ENCODE results near the gene DMD. TPM values are rescaled to one million over a fixed set of nuclear protein-coding genes. Genes with fewer than 3 reads are reported as not detected.

DMD gene
- total RNA-seq, 1 donor from 2014 or later, result 5.0 TPM

- H3K36me3 Mint-ChIP-seq (ENCODE audit: low read depth), result no peaks in the 10 kb centered on the region
- peak overlapping the region; percentile 66 for H3K4me3 Mint-ChIP-seq
- H3K27me3 Mint-ChIP-seq, result peaks cover 37% of the 10 kb centered on the region
- H3K4me1 Mint-ChIP-seq, result no peaks in the 10 kb centered on the region
- H3K27ac Mint-ChIP-seq, result no peak overlapping the region
- DNase-seq, result peak; percentile 67
- H3K9me3 Mint-ChIP-seq, result no peaks in the 10 kb centered on the region
- intact Hi-C loops (cut with micrococcal nuclease), result no loop called here
These were observed 1944.9 kb downstream of the DMD start for GRCh38 chrX:31266203-31267076.

DNA sequence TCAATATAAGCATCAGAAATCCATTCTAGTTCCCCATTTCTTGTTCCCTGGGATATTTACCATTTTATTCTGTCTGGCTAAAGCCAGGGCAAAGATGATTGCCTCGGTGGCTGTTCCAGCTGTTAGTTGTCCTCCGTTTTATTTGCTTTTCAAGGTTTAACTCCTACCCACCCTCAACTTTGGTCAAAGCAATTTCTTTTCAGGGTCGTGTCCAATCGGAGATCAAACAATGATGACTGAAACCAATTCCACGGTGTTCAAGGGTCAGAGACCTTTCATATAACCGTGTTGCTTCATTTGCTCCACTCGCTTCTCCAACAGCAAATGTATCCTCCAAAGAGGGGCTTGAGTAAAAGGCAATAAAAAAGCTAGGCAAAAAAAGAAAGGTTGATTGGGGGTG, 1946.0 kb downstream of the DMD start:
- Mint-ChIP-seq H3K27me3 (peaks cover 32% of the 10 kb centered on the region), H3K9me3 (no peaks in the 10 kb centered on the region), H3K4me3 (no peak overlapping the region), H3K4me1 (no peaks in the 10 kb centered on the region), H3K27ac (no peak overlapping the region), H3K36me3 (ENCODE audit: low read depth) (no peaks in the 10 kb centered on the region)
- DNase-seq, result no peak
- intact Hi-C loops (cut with micrococcal nuclease), result no loop called here

GRCh38 chrX:31260351-31260750, 1951.0 kb downstream of the DMD start:
- Mint-ChIP-seq H3K9me3 (no peaks in the 10 kb centered on the region), H3K36me3 (ENCODE audit: low read depth) (no peaks in the 10 kb centered on the region), H3K4me3 (no peak overlapping the region), H3K27ac (no peak overlapping the region), H3K27me3 (peaks cover 17% of the 10 kb centered on the region), H3K4me1 (no peaks in the 10 kb centered on the region)
- intact Hi-C loops (cut with micrococcal nuclease), result no loop called here
- no peak for DNase-seq

DNA sequence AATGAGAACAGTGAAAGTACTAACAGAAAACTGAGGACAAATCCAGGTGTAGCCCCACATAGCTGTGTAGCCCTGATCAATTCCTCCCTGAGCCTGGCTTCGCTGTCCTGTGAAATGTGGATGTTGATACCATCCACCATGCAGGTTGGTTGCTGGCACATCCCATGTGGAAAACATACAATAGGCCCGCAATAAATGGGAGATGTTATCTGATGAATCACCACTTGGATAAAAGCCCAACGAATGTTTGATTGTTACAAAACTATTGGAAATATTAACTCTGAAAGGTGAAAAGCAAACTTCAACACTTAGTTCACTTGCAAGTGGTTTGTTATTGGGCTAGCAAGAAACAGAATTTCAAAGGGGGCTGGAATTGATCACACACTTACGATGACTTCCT, 1953.2 kb downstream of the DMD start:
- H3K27me3 Mint-ChIP-seq, result peaks cover 2% of the 10 kb centered on the region
- intact Hi-C loops (cut with micrococcal nuclease), result no loop called here
- no peak overlapping the region for H3K27ac Mint-ChIP-seq
- no peaks in the 10 kb centered on the region for H3K9me3 Mint-ChIP-seq
- DNase-seq, result no peak
- H3K4me3 Mint-ChIP-seq, result no peak overlapping the region
- H3K4me1 Mint-ChIP-seq, result no peaks in the 10 kb centered on the region
- no peaks in the 10 kb centered on the region for H3K36me3 Mint-ChIP-seq (ENCODE audit: low read depth)

DNA sequence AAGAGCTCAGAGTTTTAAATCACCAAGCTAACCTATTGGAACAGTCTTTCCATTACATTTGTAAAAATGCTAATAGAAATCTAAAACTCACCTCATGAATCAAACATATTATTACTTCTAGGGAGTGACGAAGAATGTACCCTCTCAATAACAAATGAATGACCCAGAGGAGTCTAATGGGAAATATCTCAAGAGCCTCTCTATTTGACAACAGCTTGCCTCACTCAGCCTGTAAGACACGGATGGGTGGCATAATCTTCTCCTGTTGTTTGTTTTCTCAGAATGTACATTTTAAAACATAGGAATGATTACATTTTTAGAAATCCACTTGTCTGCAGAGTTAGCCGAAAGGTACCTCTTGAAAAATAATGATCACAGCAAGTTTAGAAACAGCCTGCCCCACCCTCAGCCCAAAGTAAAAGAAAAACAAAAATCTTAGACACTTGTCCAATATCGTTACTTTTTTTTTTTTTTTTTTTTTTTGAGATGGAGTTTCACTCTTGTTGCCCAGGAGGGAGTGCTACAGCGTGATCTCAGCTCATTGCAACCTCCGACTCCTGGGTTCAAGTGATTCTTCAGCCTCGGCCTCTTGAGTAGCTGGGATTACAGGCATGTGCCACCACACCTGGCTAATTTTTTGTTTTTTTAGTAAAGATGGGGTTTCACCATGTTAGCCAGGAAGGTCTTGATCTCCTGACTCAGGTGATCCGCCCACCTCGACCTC, 1955.9 kb downstream of the DMD start:
- no peaks in the 10 kb centered on the region for H3K9me3 Mint-ChIP-seq
- H3K27me3 Mint-ChIP-seq, result no peaks in the 10 kb centered on the region
- H3K4me3 Mint-ChIP-seq, result no peak overlapping the region
- H3K4me1 Mint-ChIP-seq, result no peaks in the 10 kb centered on the region
- intact Hi-C loops (cut with micrococcal nuclease), result no loop called here
- no peaks in the 10 kb centered on the region for H3K36me3 Mint-ChIP-seq (ENCODE audit: low read depth)
- no peak for DNase-seq
- no peak overlapping the region for H3K27ac Mint-ChIP-seq

GRCh38 chrX:31252133-31252532, 1959.2 kb downstream of the DMD start:
- intact Hi-C loops (cut with micrococcal nuclease), result no loop called here
- Mint-ChIP-seq H3K4me3 (no peak overlapping the region), H3K27ac (no peak overlapping the region), H3K36me3 (ENCODE audit: low read depth) (no peaks in the 10 kb centered on the region), H3K27me3 (no peaks in the 10 kb centered on the region), H3K4me1 (no peaks in the 10 kb centered on the region), H3K9me3 (no peaks in the 10 kb centered on the region)
- DNase-seq, result no peak

- Mint-ChIP-seq H3K9me3 (no peaks in the 10 kb centered on the region), H3K27ac (no peak overlapping the region), H3K36me3 (ENCODE audit: low read depth) (no peaks in the 10 kb centered on the region), H3K27me3 (no peaks in the 10 kb centered on the region), H3K4me1 (no peaks in the 10 kb centered on the region), H3K4me3 (no peak overlapping the region)
- intact Hi-C loops (cut with micrococcal nuclease), result no loop called here
- no peak for DNase-seq
These were observed 1960.0 kb downstream of the DMD start for GRCh38 chrX:31251336-31251735.

GRCh38 chrX:31245714-31246113, 1965.6 kb downstream of the DMD start:
- Mint-ChIP-seq H3K4me3 (no peak overlapping the region), H3K36me3 (ENCODE audit: low read depth) (no peaks in the 10 kb centered on the region), H3K27me3 (peaks cover 2% of the 10 kb centered on the region), H3K9me3 (no peaks in the 10 kb centered on the region), H3K27ac (no peak overlapping the region), H3K4me1 (no peaks in the 10 kb centered on the region)
- intact Hi-C loops (cut with micrococcal nuclease), result no loop called here
- no peak for DNase-seq

GRCh38 chrX:31243804-31244203, 1967.5 kb downstream of the DMD start:
- H3K36me3 Mint-ChIP-seq (ENCODE audit: low read depth), result no peaks in the 10 kb centered on the region
- H3K4me1 Mint-ChIP-seq, result no peaks in the 10 kb centered on the region
- H3K4me3 Mint-ChIP-seq, result no peak overlapping the region
- no peak for DNase-seq
- no peaks in the 10 kb centered on the region for H3K9me3 Mint-ChIP-seq
- intact Hi-C loops (cut with micrococcal nuclease), result no loop called here
- H3K27me3 Mint-ChIP-seq, result peaks cover 2% of the 10 kb centered on the region
- no peak overlapping the region for H3K27ac Mint-ChIP-seq

DNA sequence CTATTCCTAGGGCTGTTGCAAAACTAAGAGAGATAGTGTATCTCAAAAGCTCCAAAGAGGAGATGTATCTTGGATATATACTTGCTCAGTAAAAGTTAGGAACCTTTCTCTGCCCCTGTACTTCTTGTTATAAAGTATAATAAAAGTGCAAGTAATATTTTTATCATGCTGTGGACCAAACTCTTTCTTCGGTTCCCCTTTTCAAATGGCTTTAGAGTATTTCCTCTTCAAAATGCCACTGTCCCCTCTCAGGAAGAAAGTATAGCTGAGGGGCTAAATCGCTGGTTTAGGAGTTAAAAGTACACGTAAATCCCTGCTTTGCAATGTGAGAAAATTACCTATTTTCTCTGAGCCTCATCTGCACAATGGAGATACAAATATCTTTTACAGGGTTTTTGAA, 1970.4 kb downstream of the DMD start:
- H3K9me3 Mint-ChIP-seq, result no peaks in the 10 kb centered on the region

GRCh38 chrX:31237189-31237588, 1974.2 kb downstream of the DMD start:
- no peak overlapping the region for H3K27ac Mint-ChIP-seq
- no peaks in the 10 kb centered on the region for H3K4me1 Mint-ChIP-seq
- H3K9me3 Mint-ChIP-seq, result no peaks in the 10 kb centered on the region
- no peak for DNase-seq
- H3K4me3 Mint-ChIP-seq, result no peak overlapping the region
- no peaks in the 10 kb centered on the region for H3K27me3 Mint-ChIP-seq
- no peaks in the 10 kb centered on the region for H3K36me3 Mint-ChIP-seq (ENCODE audit: low read depth)
- intact Hi-C loops (cut with micrococcal nuclease), result no loop called here

More for the DNA sequence above, 1970.4 kb downstream of the DMD start:
- Mint-ChIP-seq H3K27ac (no peak overlapping the region), H3K27me3 (peaks cover 2% of the 10 kb centered on the region), H3K4me1 (no peaks in the 10 kb centered on the region), H3K4me3 (no peak overlapping the region), H3K36me3 (ENCODE audit: low read depth) (no peaks in the 10 kb centered on the region)
- intact Hi-C loops (cut with micrococcal nuclease), result no loop called here
- DNase-seq, result no peak

DNA sequence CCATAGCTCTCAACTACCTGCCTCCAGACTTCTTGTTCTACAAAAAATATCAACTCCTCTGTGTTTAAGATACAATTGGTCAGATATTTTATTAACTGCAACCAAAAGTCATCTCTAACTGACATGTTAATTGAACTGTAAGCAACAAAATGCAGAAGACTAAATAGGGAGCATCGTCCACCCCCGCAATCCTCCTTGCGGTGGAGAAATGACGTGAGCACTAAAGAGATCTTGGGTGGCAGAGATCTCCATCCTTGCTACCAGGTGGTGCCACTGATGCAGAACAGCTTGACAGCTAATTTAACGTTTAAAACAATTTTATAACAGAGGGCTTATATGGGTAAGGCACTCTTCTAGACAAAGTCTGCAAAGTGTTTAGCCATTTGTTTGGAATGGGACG, 1975.1 kb downstream of the DMD start:
- intact Hi-C loops (cut with micrococcal nuclease), result no loop called here
- H3K4me1 Mint-ChIP-seq, result no peaks in the 10 kb centered on the region
- no peak overlapping the region for H3K4me3 Mint-ChIP-seq
- H3K27me3 Mint-ChIP-seq, result no peaks in the 10 kb centered on the region
- no peak overlapping the region for H3K27ac Mint-ChIP-seq
- no peaks in the 10 kb centered on the region for H3K36me3 Mint-ChIP-seq (ENCODE audit: low read depth)
- H3K9me3 Mint-ChIP-seq, result no peaks in the 10 kb centered on the region
- DNase-seq, result no peak

DNA sequence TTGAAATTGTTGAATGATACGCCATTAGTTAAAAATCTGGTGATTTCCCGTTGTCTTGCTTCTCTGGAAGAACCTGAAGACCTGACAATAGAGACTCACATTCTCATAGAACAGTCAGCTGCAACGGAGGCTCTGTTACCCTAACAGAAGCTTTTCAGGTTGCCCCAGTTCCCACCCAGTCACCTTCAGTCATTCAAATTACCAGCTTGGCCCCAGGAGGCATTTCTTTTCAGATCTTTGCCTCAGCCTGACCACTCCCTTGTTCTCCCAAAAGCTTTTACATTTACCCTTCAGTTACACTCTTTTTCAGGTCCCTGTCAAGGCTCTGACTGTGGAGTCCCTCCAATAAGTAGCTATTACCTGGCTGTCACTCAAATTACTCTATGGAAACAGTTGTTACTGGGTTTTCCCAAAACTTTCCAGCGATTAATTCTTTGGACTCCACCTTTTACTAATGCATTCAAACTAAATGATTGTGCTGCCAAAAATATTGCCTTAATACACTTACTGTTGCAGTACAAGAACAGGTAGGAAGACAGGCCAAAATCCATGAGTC, 1977.3 kb downstream of the DMD start:
- intact Hi-C loops (cut with micrococcal nuclease), result no loop called here

DNA sequence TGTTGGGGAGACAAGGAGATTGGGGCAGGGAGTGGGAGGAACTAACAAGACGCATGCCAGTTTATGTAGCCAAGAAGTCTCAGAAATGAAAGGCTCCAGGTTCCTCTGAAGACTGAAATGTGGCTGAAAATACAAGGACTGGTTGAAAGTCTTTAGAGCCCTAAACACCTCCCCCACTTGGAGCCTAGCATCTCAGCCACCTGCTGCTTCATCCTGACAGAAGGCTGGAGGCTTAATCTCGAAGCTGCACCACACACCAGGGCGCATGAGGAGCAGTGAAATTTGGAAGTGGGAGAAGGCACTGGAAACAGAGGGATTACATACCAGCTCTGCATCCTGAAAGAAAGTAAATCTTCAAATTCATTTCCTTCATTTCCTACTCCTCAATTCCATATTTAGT, 1978.8 kb downstream of the DMD start:
- DNase-seq, result no peak
- Mint-ChIP-seq H3K27me3 (no peaks in the 10 kb centered on the region), H3K36me3 (ENCODE audit: low read depth) (no peaks in the 10 kb centered on the region), H3K4me3 (no peak overlapping the region), H3K27ac (no peak overlapping the region), H3K9me3 (no peaks in the 10 kb centered on the region), H3K4me1 (no peaks in the 10 kb centered on the region)
- intact Hi-C loops (cut with micrococcal nuclease), result no loop called here

More for the DNA sequence above, 1977.3 kb downstream of the DMD start:
- no peak for DNase-seq
- no peaks in the 10 kb centered on the region for H3K36me3 Mint-ChIP-seq (ENCODE audit: low read depth)
- no peak overlapping the region for H3K4me3 Mint-ChIP-seq
- H3K9me3 Mint-ChIP-seq, result no peaks in the 10 kb centered on the region
- H3K27me3 Mint-ChIP-seq, result no peaks in the 10 kb centered on the region
- no peaks in the 10 kb centered on the region for H3K4me1 Mint-ChIP-seq
- H3K27ac Mint-ChIP-seq, result no peak overlapping the region
